Measurements from ENCODE around the gene KITLG. TPM values are rescaled to one million over a fixed set of nuclear protein-coding genes. Genes with fewer than 3 reads are reported as not detected.

KITLG gene
- total and polyA plus RNA-seq, 2 of the 8 experiments (the other 6 are each of a cell fraction or from before 2014, with no cell fraction given): 1.3 to 7.8 TPM

- H3K27ac ChIP-seq (ENCODE audit: low read depth, low read length): no peak overlapping the region
- no peaks in the 10 kb centered on the region for H3K9me3 ChIP-seq (ENCODE audit: insufficient read depth in 2 of 2, low read depth in 1 of 2, low read length in 1 of 2)
- CTCF ChIA-PET (ENCODE audit: partially characterized antibody): interaction anchor here (1.0 to 1.1 kb wide), 2 partner anchors 83 to 84 kb away, joined by 3 read pairs; partner anchors contain the start of gene KITLG
- no peak overlapping the region for H2BK20ac ChIP-seq (ENCODE audit: low read length)
- H2BK120ac ChIP-seq (replicated peaks; ENCODE audit: low read depth, low read length): no peak overlapping the region
- POLR2A ChIA-PET (ENCODE audit: partially characterized antibody): interaction anchor here (0.6 kb wide), 1 partner anchor 165 kb away, joined by 3 read pairs; no protein-coding TSS in a partner anchor
- no peak overlapping the region for H3K14ac ChIP-seq (ENCODE audit: insufficient read length)
- FAIRE-seq: no peak
- TF ChIP-seq RAD21 (IDR thresholded peaks at IDR 0.05 in 1 of 2, conservative IDR thresholded peaks at IDR 0.05 in 1 of 2; ENCODE audit: low read depth in 2 of 2, low read length in 2 of 2): no peak
- H2AFZ ChIP-seq (ENCODE audit: low read length): no peak overlapping the region
- H2BK5ac ChIP-seq (ENCODE audit: low read depth, low read length): no peak overlapping the region
- no peak overlapping the region for H2AK5ac ChIP-seq (ENCODE audit: low read depth, low read length)
- DNase-seq (ENCODE audit: low read depth in 1 of 2, low spot score in 2 of 2): no peak
- no peak overlapping the region for H3K18ac ChIP-seq (ENCODE audit: extremely low read depth, low read length)
- WGBS, 2 experiments (ENCODE audit: extremely low coverage in 1 of 2, insufficient coverage in 1 of 2, insufficient read length in 1 of 2, insufficient replicate concordance in 2 of 2, low coverage in 1 of 2, low lambda C conversion rate in 2 of 2, missing lambda C conversion rate in 1 of 2): 97% methylated on average over 3 of the region's 3 CpGs; no CpG with 5 or more reads in 1 of the 2 experiments
- H3K79me2 ChIP-seq (ENCODE audit: control insufficient read depth in 1 of 2, insufficient read depth in 2 of 2, low read length in 2 of 2): no peaks in the 10 kb centered on the region
- H3K27me3 ChIP-seq (replicated peaks in 1 of 4; ENCODE audit: control insufficient read depth in 3 of 4, extremely low read depth in 1 of 4, insufficient read depth in 3 of 4, low read length in 3 of 4): no peaks in the 10 kb centered on the region
- no peak overlapping the region for H3K4me2 ChIP-seq (ENCODE audit: insufficient read depth in 1 of 2, low read depth in 2 of 2, low read length in 2 of 2)
- no peak overlapping the region for H3K9ac ChIP-seq (replicated peaks in 1 of 4; ENCODE audit: extremely low read depth in 1 of 4, low read depth in 3 of 4, low read length in 3 of 4)
- H2BK15ac ChIP-seq (ENCODE audit: low read length): no peak overlapping the region
- H3K23ac ChIP-seq (ENCODE audit: insufficient read length): no peak overlapping the region
- no peak overlapping the region for H3K4me3 ChIP-seq (ENCODE audit: extremely low read depth in 1 of 4, insufficient read depth in 2 of 4, low read depth in 3 of 4, low read length in 4 of 4)
- no peak overlapping the region for H4K91ac ChIP-seq (replicated peaks; ENCODE audit: insufficient read length, low read length)
- no peak overlapping the region for H3K4ac ChIP-seq (replicated peaks; ENCODE audit: insufficient read length, low read depth, low read length)
- H4K5ac ChIP-seq (ENCODE audit: insufficient read length, low read depth, low read length): no peak overlapping the region
- H4K20me1 ChIP-seq (replicated peaks in 1 of 2; ENCODE audit: control insufficient read depth in 1 of 2, insufficient read depth in 2 of 2, low read length in 2 of 2): no peaks in the 10 kb centered on the region
- H4K8ac ChIP-seq (ENCODE audit: extremely low read depth, insufficient read depth, low read length): no peak overlapping the region
- no peak overlapping the region for H3K56ac ChIP-seq (replicated peaks; ENCODE audit: insufficient read length, low read depth, low read length)
- H3K23me2 ChIP-seq (ENCODE audit: low read depth, low read length): no peaks in the 10 kb centered on the region; the same call in 1 of the 2 replicates
- no peak overlapping the region for H2BK12ac ChIP-seq (ENCODE audit: low read depth, low read length)
- no peaks in the 10 kb centered on the region for H3K36me3 ChIP-seq (ENCODE audit: control insufficient read depth in 2 of 4, insufficient read depth in 4 of 4, low read length in 3 of 4)
- H3K79me1 ChIP-seq (ENCODE audit: low read depth, low read length): no peaks in the 10 kb centered on the region
- no peaks in the 10 kb centered on the region for H3K4me1 ChIP-seq (replicated peaks in 1 of 4; ENCODE audit: control insufficient read depth in 3 of 4, insufficient read depth in 4 of 4, low read length in 3 of 4)
Measured at GRCh38 chr12:88496891-88497371, 83.3 kb downstream of the KITLG start.
